CD14-positive monocyte (primary cell): ENCODE data around the gene TUNAR. TPM values are rescaled to one million over a fixed set of nuclear protein-coding genes. Genes with fewer than 3 reads are reported as not detected.

ENCODE experiments used
- DNase-seq, 3 donors: peaks; one replicate each; pipeline ENCODE4 v3.0.0-alpha.2; 2011 to 2022
- H2AFZ ChIP-seq: 2 replicates; pipeline ENCODE4 v1.6.0; 2012; ENCODE audit warnings: mild to moderate bottlenecking, low read depth, low read length, inconsistent platforms; ENCODE audit not compliant: insufficient read depth, poor library complexity, severe bottlenecking
- H3K27ac ChIP-seq, 2 donors: 1 replicate in 1 of 2; 2 replicates in 1 of 2; pipeline ENCODE4 v1.5.1; 2012 to 2013; ENCODE audit warnings: low read length in 2 of 2, control low read depth in 1 of 2, inconsistent platforms in 1 of 2, low read depth in 1 of 2, mild to moderate bottlenecking in 1 of 2
- H3K27me3 ChIP-seq, 2 donors: one replicate each; pipeline versions ENCODE4 v1.6.0 to v1.6.1; 2011 to 2013; ENCODE audit warnings: low read length in 2 of 2; ENCODE audit not compliant: control insufficient read depth in 2 of 2, insufficient read depth in 2 of 2
- H3K36me3 ChIP-seq, 2 donors: replicated peaks in 1 of 2; 1 replicate in 1 of 2; 2 replicates in 1 of 2; pipeline versions ENCODE4 v1.5.1 to v1.6.1; 2012 to 2013; ENCODE audit warnings: low read length in 2 of 2, control low read depth in 1 of 2, inconsistent platforms in 1 of 2, mild to moderate bottlenecking in 1 of 2; ENCODE audit not compliant: insufficient read depth in 2 of 2, control insufficient read depth in 1 of 2
- H3K4me1 ChIP-seq, 2 donors: 1 replicate in 1 of 2; 2 replicates in 1 of 2; pipeline versions ENCODE4 v1.5.1 to v1.6.1; 2012 to 2013; ENCODE audit warnings: low read length in 2 of 2, control low read depth in 1 of 2, inconsistent platforms in 1 of 2, mild to moderate bottlenecking in 1 of 2, moderate library complexity in 1 of 2; ENCODE audit not compliant: insufficient read depth in 2 of 2, control insufficient read depth in 1 of 2
- H3K4me2 ChIP-seq: replicated peaks from 2 replicates; pipeline ENCODE3; 2012; ENCODE audit warnings: low read length, moderate library complexity, mild to moderate bottlenecking; ENCODE audit not compliant: poor library complexity, severe bottlenecking; ENCODE audit errors: extremely low read depth
- H3K4me3 ChIP-seq, 3 experiments: fragments of 200-600 bp in 1 of 3; sonication (generic) in 1 of 3; replicated peaks in 1 of 3; 1 replicate in 2 of 3; 2 replicates in 1 of 3; pipeline ENCODE4 v1.5.1; 2011 to 2013; ENCODE audit warnings: low read length in 3 of 3, mild to moderate bottlenecking in 3 of 3, control low read depth in 2 of 3, low read depth in 2 of 3, inconsistent platforms in 1 of 3, moderate library complexity in 1 of 3
- H3K79me2 ChIP-seq: 2 replicates; pipeline ENCODE4 v1.6.0; 2012; ENCODE audit warnings: mild to moderate bottlenecking, control low read depth, inconsistent platforms, low read length, moderate library complexity; ENCODE audit not compliant: insufficient read depth
- H3K9ac ChIP-seq: 2 replicates; pipeline ENCODE4 v1.6.0; 2017; ENCODE audit warnings: low read length, mild to moderate bottlenecking; ENCODE audit not compliant: insufficient read depth, poor library complexity, severe bottlenecking
- H3K9me3 ChIP-seq, 2 donors: replicated peaks in 1 of 2; 1 replicate in 1 of 2; 2 replicates in 1 of 2; pipeline versions ENCODE4 v1.5.1 to v1.6.1; 2012 to 2013; ENCODE audit warnings: low read length in 2 of 2, control low read depth in 1 of 2; ENCODE audit not compliant: control insufficient read depth in 1 of 2, insufficient read depth in 1 of 2
- H4K20me1 ChIP-seq: 2 replicates; pipeline ENCODE4 v1.6.0; 2012; ENCODE audit warnings: mild to moderate bottlenecking, low read length, control low read depth, moderate library complexity; ENCODE audit not compliant: insufficient read depth
- H3K27ac Mint-ChIP-seq, 7 donors: one replicate each; pipeline ENCODE4 v1.8.0; 2020; ENCODE audit warnings: mild to moderate bottlenecking in 7 of 7, mixed read lengths in 7 of 7, moderate library complexity in 6 of 7, inconsistent platforms in 2 of 7
- H3K27me3 Mint-ChIP-seq, 3 donors: one replicate each; pipeline ENCODE4 v1.8.0; 2021 to 2022; ENCODE audit warnings: low read depth in 3 of 3, mild to moderate bottlenecking in 3 of 3, mixed read lengths in 3 of 3, moderate library complexity in 3 of 3, inconsistent platforms in 1 of 3
- H3K36me3 Mint-ChIP-seq, 2 donors: one replicate each; pipeline ENCODE4 v1.8.0; 2020; ENCODE audit warnings: mixed read lengths in 2 of 2, inconsistent platforms in 1 of 2, mild to moderate bottlenecking in 1 of 2
- H3K4me1 Mint-ChIP-seq: one replicate; pipeline ENCODE4 v1.8.0; 2020; ENCODE audit warnings: mild to moderate bottlenecking, mixed read lengths
- H3K4me3 Mint-ChIP-seq, 2 donors: one replicate each; pipeline ENCODE4 v1.8.0; 2020; ENCODE audit warnings: mild to moderate bottlenecking in 2 of 2, mixed read lengths in 2 of 2, moderate library complexity in 1 of 2
- H3K9me3 Mint-ChIP-seq, 7 donors: one replicate each; pipeline ENCODE4 v1.8.0; 2020 to 2022; ENCODE audit warnings: mixed read lengths in 7 of 7, mild to moderate bottlenecking in 6 of 7, moderate library complexity in 6 of 7, inconsistent platforms in 2 of 7
- WGBS: methylation state at CpG from one replicate; pipeline ENCODE4 v1.1.5; 2013; ENCODE audit warnings: missing lambda C conversion rate; ENCODE audit not compliant: insufficient coverage; 5-methylcytosine and 5-hydroxymethylcytosine counted together
- intact Hi-C, 2 donors: fragments of 100-400 bp; cut with micrococcal nuclease; formaldehyde crosslinking; loops; one replicate each; pipeline versions ENCODE4 v1.15.0 to v1.15.1; 2023
- polyA plus RNA-seq, 3 donors: library from polyadenylated mRNA; depleted of rRNA in 1 of 3; unstranded in 2 of 3; stranded (reverse) in 1 of 3; fragments of 300-500 nt in 2 of 3; fragments of >200 nt in 1 of 3; fragmentation: Illumina TruSeq in 2 of 3; gene quantifications; 1 replicate in 2 of 3; 2 replicates in 1 of 3; pipeline ENCODE4 v1.2.3, GENCODE V29; 2012 to 2021
- TF ChIP-seq, protein P1 (sequence below): fragments of 200-600 bp; IDR thresholded peaks from one replicate; pipeline ENCODE4 v1.8.0; 2022; ENCODE audit warnings: antibody characterized with exemption, mild to moderate bottlenecking

TUNAR gene
- polyA plus RNA-seq, 3 donors, result not detected

- TF ChIP-seq, protein P1, sequence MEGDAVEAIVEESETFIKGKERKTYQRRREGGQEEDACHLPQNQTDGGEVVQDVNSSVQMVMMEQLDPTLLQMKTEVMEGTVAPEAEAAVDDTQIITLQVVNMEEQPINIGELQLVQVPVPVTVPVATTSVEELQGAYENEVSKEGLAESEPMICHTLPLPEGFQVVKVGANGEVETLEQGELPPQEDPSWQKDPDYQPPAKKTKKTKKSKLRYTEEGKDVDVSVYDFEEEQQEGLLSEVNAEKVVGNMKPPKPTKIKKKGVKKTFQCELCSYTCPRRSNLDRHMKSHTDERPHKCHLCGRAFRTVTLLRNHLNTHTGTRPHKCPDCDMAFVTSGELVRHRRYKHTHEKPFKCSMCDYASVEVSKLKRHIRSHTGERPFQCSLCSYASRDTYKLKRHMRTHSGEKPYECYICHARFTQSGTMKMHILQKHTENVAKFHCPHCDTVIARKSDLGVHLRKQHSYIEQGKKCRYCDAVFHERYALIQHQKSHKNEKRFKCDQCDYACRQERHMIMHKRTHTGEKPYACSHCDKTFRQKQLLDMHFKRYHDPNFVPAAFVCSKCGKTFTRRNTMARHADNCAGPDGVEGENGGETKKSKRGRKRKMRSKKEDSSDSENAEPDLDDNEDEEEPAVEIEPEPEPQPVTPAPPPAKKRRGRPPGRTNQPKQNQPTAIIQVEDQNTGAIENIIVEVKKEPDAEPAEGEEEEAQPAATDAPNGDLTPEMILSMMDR, result no peak
- no peaks in the 10 kb centered on the region for H4K20me1 ChIP-seq
- Mint-ChIP-seq H3K27me3 (peaks cover 0 to 6% (median 5%) of the 10 kb centered on the region in 3 donors), H3K4me3 (no peak overlapping the region), H3K36me3 (no peaks in the 10 kb centered on the region), H3K4me1 (no peaks in the 10 kb centered on the region), H3K27ac (no peak overlapping the region), H3K9me3 (peaks cover 2 to 25% (median 8%) of the 10 kb centered on the region in 7 donors)
- H3K9me3 ChIP-seq, result peaks cover 8 to 10% of the 10 kb centered on the region in 2 donors
- no peaks in the 10 kb centered on the region for H3K79me2 ChIP-seq
- no peak overlapping the region for H3K27ac ChIP-seq
- intact Hi-C loops, result no loop called here
- no peaks in the 10 kb centered on the region for H3K4me1 ChIP-seq
- no peak overlapping the region for H3K9ac ChIP-seq
- no peaks in the 10 kb centered on the region for H3K27me3 ChIP-seq
- no peak for DNase-seq
- 64% methylated on average over 3 of the region's 4 CpGs for WGBS
- H3K4me3 ChIP-seq, result no peak overlapping the region
- H3K4me2 ChIP-seq, result no peak overlapping the region
- H3K36me3 ChIP-seq, result no peaks in the 10 kb centered on the region
- no peak overlapping the region for H2AFZ ChIP-seq
Observed at GRCh38 chr14:95943699-95944098, 67.1 kb downstream of the TUNAR start.

DNA sequence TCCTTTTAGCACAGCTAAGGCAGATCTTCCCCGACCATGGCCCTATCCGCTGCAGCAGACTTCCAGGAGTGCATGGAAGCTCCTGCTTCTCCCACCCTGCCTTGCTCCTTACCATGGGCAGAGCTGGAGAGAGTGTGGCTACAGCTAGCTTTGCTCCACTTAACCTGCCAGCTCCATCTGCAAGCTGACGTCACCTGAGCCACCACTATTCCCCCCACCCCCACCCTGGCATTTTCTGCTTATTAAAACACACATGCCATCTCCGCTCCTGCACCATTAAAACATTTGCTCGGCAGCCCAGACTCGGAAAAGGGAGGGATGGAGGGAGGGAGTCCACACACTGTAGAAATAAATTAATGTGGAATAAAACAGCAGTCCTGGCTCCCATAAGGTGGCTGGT is 67.8 kb downstream of the TUNAR start:
- TF ChIP-seq, protein P1, result no peak
- Histone ChIP-seq H3K4me3 (no peak overlapping the region), H2AFZ (no peak overlapping the region), H3K4me1 (no peaks in the 10 kb centered on the region), H3K9me3 (peaks cover 8 to 10% of the 10 kb centered on the region in 2 donors), H3K79me2 (no peaks in the 10 kb centered on the region), H3K27me3 (no peaks in the 10 kb centered on the region), H3K27ac (no peak overlapping the region), H3K36me3 (no peaks in the 10 kb centered on the region), H4K20me1 (no peaks in the 10 kb centered on the region), H3K9ac (no peak overlapping the region), H3K4me2 (no peak overlapping the region)
- Mint-ChIP-seq H3K4me1 (no peaks in the 10 kb centered on the region), H3K27ac (no peak overlapping the region), H3K9me3 (peaks cover 2 to 25% (median 8%) of the 10 kb centered on the region in 7 donors), H3K36me3 (no peaks in the 10 kb centered on the region), H3K4me3 (no peak overlapping the region), H3K27me3 (peaks cover 0 to 7% (median 5%) of the 10 kb centered on the region in 3 donors)
- intact Hi-C loops, result no loop called here
- no peak for DNase-seq
- WGBS, result 67% methylated on average over 1 of the region's 6 CpGs
